ENCODE measurements around the gene CALB2. TPM values are rescaled to one million over a fixed set of nuclear protein-coding genes. Genes with fewer than 3 reads are reported as not detected.

CALB2 gene
- polyA plus RNA-seq, 2 of the 4 experiments (the other 2 are of a cell fraction), result 3.7 to 6.4 TPM

DNA sequence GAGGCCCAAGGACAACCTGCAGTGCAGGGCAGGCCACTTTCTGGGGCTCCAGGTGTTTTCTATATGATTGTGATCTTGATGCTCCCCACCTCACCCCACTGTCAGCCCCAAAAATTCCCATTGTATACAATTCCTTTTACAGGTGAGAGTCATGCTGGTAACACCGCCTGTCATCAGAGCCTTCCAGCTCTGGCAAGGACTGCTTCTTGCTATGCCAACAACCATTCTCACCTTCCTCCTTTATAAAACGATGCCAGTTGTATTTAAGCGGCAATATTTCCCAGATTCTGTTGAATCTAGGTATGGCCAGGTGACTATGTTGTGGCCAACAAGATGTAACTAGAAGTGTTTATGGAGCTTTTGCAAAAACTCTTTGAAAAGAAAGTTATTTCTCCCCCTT is 30.4 kb upstream of the CALB2 start:
- TF ChIP-seq MAFK (IDR thresholded peaks at IDR 0.05; ENCODE audit: partially characterized antibody), result no peak
- TF ChIP-seq NR3C1 (IDR thresholded peaks at IDR 0.05), result no peak
- TF ChIP-seq HEYL (CRISPR knock-in tag; IDR thresholded peaks at IDR 0.05), result no peak
- no peak for TF ChIP-seq RNF2 (IDR thresholded peaks at IDR 0.05; ENCODE audit: borderline replicate concordance, low read depth)
- no peak for TF ChIP-seq NFE2L2 (conservative IDR thresholded peaks at IDR 0.05; ENCODE audit: low read length)
- TF ChIP-seq, protein P1, sequence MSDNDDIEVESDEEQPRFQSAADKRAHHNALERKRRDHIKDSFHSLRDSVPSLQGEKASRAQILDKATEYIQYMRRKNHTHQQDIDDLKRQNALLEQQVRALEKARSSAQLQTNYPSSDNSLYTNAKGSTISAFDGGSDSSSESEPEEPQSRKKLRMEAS (IDR thresholded peaks at IDR 0.05), result no peak
- no peak for TF ChIP-seq TFCP2L1 (CRISPR knock-in tag; IDR thresholded peaks at IDR 0.05)
- TF ChIP-seq, protein P2, sequence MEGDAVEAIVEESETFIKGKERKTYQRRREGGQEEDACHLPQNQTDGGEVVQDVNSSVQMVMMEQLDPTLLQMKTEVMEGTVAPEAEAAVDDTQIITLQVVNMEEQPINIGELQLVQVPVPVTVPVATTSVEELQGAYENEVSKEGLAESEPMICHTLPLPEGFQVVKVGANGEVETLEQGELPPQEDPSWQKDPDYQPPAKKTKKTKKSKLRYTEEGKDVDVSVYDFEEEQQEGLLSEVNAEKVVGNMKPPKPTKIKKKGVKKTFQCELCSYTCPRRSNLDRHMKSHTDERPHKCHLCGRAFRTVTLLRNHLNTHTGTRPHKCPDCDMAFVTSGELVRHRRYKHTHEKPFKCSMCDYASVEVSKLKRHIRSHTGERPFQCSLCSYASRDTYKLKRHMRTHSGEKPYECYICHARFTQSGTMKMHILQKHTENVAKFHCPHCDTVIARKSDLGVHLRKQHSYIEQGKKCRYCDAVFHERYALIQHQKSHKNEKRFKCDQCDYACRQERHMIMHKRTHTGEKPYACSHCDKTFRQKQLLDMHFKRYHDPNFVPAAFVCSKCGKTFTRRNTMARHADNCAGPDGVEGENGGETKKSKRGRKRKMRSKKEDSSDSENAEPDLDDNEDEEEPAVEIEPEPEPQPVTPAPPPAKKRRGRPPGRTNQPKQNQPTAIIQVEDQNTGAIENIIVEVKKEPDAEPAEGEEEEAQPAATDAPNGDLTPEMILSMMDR (IDR thresholded peaks at IDR 0.05), result no peak
- no peak for TF ChIP-seq HOXA7 (CRISPR knock-in tag; IDR thresholded peaks at IDR 0.05)
- TF ChIP-seq SREBF2 (IDR thresholded peaks at IDR 0.05), result no peak
- TF ChIP-seq, protein P3, sequence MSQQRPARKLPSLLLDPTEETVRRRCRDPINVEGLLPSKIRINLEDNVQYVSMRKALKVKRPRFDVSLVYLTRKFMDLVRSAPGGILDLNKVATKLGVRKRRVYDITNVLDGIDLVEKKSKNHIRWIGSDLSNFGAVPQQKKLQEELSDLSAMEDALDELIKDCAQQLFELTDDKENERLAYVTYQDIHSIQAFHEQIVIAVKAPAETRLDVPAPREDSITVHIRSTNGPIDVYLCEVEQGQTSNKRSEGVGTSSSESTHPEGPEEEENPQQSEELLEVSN (IDR thresholded peaks at IDR 0.05; ENCODE audit: borderline replicate concordance, low read depth), result no peak
- TF ChIP-seq BHLHE40 (IDR thresholded peaks at IDR 0.05; ENCODE audit: low read depth, low read length), result no peak
- no peak for TF ChIP-seq EHF (CRISPR knock-in tag; IDR thresholded peaks at IDR 0.05)
- no peak for TF ChIP-seq CHD4 (IDR thresholded peaks at IDR 0.05; ENCODE audit: borderline replicate concordance)
- no peak for TF ChIP-seq EP300 (IDR thresholded peaks at IDR 0.05)
- TF ChIP-seq, protein P4, sequence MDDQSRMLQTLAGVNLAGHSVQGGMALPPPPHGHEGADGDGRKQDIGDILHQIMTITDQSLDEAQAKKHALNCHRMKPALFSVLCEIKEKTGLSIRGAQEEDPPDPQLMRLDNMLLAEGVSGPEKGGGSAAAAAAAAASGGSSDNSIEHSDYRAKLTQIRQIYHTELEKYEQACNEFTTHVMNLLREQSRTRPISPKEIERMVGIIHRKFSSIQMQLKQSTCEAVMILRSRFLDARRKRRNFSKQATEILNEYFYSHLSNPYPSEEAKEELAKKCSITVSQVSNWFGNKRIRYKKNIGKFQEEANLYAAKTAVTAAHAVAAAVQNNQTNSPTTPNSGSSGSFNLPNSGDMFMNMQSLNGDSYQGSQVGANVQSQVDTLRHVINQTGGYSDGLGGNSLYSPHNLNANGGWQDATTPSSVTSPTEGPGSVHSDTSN (IDR thresholded peaks at IDR 0.05), result no peak
- TF ChIP-seq JUNB (IDR thresholded peaks at IDR 0.05), result no peak
- no peak for TF ChIP-seq POLR2A (IDR thresholded peaks at IDR 0.05; ENCODE audit: low read length)
- no peak for TF ChIP-seq RARB (CRISPR knock-in tag; IDR thresholded peaks at IDR 0.05)
- no peak for TF ChIP-seq HES2 (IDR thresholded peaks at IDR 0.05)
- ChIA-PET POLR2A (no interaction called here), CTCF (interaction anchor here (1.9 to 3.0 kb wide), 2 partner anchors 16 to 18 kb away, joined by 5 to 9 read pairs; no protein-coding TSS in a partner anchor)
- no peak overlapping the region for H3K4me2 ChIP-seq
- DNase-seq (ENCODE audit: low read depth in 1 of 2, low spot score in 1 of 2) (no peak), ATAC-seq (no peak), FAIRE-seq (no peak)
- no peak overlapping the region for H3K27ac ChIP-seq
- no peaks in the 10 kb centered on the region for H3K9me3 ChIP-seq
- no peak overlapping the region for H3K4me3 ChIP-seq
- no peaks in the 10 kb centered on the region for H3K4me1 ChIP-seq
- WGBS (ENCODE audit: missing lambda C conversion rate), result 24% methylated on average over 3 of the region's 3 CpGs

DNA sequence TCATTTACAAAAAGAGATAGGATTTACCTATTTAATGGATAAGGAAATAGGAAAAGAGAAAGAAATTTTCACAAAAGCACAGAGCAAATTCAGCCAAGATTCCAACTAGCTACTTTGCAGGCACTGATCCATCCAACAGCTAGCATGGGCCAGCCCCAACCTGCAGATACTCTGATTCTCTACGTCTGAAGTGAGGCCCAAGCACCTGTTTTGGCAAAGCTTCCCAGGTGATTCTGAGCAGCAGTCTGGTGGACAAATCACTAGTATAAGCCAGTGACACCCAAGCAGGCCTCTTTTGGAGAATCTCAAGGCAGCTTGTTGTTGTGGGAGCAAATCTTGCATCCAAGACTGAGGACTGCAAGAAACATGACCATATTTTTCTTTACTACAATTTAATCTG is 20.9 kb upstream of the CALB2 start:
- 77% methylated on average over 1 of the region's 1 CpG for WGBS (ENCODE audit: missing lambda C conversion rate)
- no peak for DNase-seq (ENCODE audit: low read depth in 1 of 2, low spot score in 1 of 2)
- no peak for TF ChIP-seq JUN (IDR thresholded peaks at IDR 0.05)
- TF ChIP-seq NR3C1 (IDR thresholded peaks at IDR 0.05), result no peak
- no peak for TF ChIP-seq HMGXB4 (CRISPR knock-in tag; IDR thresholded peaks at IDR 0.05; ENCODE audit: borderline replicate concordance)
- no peak for TF ChIP-seq FOSL2 (IDR thresholded peaks at IDR 0.05)
- TF ChIP-seq FOSL2 (CRISPR knock-in tag; IDR thresholded peaks at IDR 0.05), result no peak
- TF ChIP-seq RARB (CRISPR knock-in tag; IDR thresholded peaks at IDR 0.05), result no peak
- Histone ChIP-seq H3K4me2 (peak overlapping the region; percentile 21; the same call in 1 of the 3 replicates), H3K4me3 (no peak overlapping the region), H3K4me1 (peaks cover 15% of the 10 kb centered on the region; the same call in 2 of the 3 replicates), H3K27ac (no peak overlapping the region; a peak in 1 of 6 replicates), H3K9me3 (no peaks in the 10 kb centered on the region)
- POLR2A ChIA-PET, result no interaction called here
- CTCF ChIA-PET, result interaction anchor here (2.0 kb wide), 1 partner anchor 25 kb away, joined by 9 read pairs; no protein-coding TSS in a partner anchor
- ATAC-seq, result no peak
- no peak for FAIRE-seq
